ENCODE data around the gene SIRPG.

SIRPG gene

GRCh38 chr20:1600736-1601135 lies 56.8 kb downstream of the SIRPG start:
- DNase-seq (ENCODE audit: low spot score): no peak

GRCh38 chr20:1595333-1595732 lies 62.2 kb downstream of the SIRPG start:
- DNase-seq (ENCODE audit: low spot score): no peak

GRCh38 chr20:1588533-1589460 lies 68.8 kb downstream of the SIRPG start:
- no peak for DNase-seq (ENCODE audit: low spot score)

GRCh38 chr20:1587781-1588532 lies 69.6 kb downstream of the SIRPG start:
- DNase-seq (ENCODE audit: low spot score): no peak

- DNase-seq (ENCODE audit: low spot score): no peak
These were observed 78.1 kb downstream of the SIRPG start for GRCh38 chr20:1579488-1579887.

Small RNA genes lying within 50 kb of the gene (small RNA-seq; reads per million reads assigned to genes)
- 0 reads per million in 2 experiments for gene AL109809.3
- 0 reads per million in 2 experiments for gene RN7SL561P
